NCI-H345 treated with DMSO at 0.1 percent for 48 hours (cell line): ENCODE data around the gene ASPG.

Experiments used
- DNase-seq: peaks from one replicate; lab custom pipeline; 2025; ENCODE audit not compliant: unreplicated experiment; lab: John Stamatoyannopoulos, UW

The ASPG gene

DNA sequence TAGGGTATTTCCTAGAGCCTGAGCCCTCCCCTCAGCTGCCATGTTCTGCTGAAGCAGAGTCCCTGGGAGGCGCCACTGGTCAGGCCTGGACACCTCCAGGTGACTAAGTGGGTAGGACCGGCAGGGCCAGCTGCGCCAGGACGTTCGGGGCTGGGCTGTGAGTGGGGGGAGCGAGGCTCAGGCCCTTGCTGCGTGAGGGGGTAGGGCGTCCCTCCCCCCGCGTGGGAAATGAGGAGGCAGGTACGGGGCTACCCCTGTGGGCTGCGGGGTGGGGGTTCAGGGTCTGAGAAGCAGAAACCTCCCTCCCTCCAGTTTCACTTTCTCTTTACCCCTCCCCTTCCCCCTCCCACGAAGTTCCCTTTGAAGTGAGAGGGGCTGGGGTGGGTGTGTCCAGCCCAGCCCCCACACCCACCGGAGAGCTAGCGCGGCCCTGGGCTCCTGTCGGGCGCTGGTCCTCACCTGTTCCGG, 30.8 kb downstream of the ASPG start:
- DNase-seq = no peak

GRCh38 chr14:104116756-104117340, 31.3 kb downstream of the ASPG start:
- no peak for DNase-seq

- DNase-seq = no peak
Measured at GRCh38 chr14:104117341-104118005, 32.0 kb downstream of the ASPG start.

DNA sequence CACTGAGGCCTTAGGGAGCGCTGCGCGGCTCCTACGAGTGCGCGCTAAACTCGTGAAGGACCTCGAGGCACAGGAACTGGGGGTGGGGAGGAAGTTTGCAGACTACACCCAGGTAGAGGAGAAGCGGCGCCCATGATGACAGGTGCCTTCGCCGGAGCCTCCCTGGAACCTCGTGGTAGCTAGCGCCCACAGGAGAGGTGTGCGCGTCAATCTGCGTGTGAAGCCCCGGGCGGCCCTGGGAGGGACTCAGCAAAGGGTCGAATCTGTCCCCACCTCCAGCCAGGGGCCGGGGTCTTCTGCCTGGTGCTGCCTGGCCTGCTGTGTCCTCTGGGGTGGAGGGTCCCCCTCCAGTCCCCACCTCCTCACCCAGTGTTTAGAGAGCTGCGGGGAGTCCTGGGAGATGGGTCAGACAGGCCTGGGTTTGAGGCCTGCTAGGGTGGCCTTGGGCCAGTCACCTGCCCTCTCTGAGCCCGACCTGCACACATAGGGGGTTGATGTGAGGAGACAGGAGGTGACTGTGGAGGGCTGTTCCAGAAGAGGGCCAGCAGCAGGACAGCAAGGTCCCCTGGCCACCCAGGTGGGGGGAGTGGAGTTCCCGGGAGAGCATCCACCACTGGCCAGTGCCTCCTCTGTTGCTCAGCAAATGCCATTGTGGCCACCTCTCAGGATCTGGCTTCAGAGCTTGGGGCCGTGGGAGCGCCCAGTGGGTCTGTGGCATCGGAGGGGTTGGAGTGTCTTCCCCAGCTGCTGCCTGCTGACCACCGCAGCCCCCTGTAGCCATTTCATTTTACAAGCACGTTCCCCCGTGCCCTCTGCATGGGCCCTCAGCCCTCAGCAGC, 32.7 kb downstream of the ASPG start:
- no peak for DNase-seq

GRCh38 chr14:104119119-104119487, 33.6 kb downstream of the ASPG start:
- DNase-seq = no peak

DNA sequence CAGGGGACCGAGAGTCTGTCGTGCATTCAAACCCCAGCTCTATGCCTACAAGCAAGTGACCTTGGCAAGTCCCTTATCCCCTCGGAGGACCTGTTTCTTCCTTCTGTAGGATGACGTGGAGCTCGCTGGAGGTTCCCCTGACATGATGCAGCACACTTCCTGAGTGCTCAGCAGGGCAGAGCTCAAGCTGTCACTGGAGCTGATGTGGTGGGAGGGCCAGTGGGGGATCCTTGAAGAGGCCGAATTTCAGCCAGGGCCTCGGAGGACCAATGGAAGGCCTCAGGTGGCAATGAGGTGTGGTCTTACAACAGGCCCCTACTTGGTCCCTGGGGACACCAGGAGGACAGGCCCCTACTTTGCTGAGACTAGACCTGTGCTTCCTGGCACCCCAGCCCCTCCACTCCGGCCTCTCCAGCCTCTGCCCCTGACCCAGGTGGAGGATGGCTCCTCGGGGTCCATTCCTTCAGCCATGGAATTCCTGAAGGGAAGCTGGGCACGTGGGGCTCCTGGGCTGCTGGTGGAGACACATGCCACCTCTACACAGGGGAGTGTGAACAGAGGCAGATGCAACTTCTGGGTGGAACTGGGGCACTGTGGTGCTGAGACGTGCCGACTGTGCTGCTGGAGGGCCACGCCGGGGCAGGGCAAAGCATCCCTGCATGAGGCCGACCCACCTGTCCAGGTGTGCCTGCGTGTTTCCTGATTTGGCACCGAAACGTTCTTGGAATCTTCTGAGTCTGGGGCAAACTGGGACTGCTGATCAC, 34.2 kb downstream of the ASPG start:
- DNase-seq = no peak

GRCh38 chr14:104120281-104120741, 34.8 kb downstream of the ASPG start:
- no peak for DNase-seq

DNA sequence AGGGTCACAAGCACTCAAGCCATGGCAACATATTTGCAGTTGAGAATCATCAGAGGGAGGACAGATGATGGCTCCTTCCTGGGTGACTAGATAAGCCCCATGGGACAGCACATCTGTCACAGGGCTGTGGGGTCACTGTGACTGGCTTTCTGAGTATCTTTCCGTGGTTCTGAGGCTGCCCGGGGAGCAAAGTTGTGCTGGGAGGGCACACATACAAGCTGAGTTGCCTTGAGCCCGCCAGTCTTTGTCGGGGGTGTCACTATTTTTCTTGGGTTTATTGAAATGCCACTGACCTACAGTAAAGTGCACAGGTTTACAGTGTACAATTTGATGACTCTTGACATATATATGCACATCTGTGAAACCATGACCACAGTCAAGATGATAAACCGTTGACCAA, 35.6 kb downstream of the ASPG start:
- no peak for DNase-seq

GRCh38 chr14:104123879-104124278, 38.4 kb downstream of the ASPG start:
- DNase-seq = no peak

DNA sequence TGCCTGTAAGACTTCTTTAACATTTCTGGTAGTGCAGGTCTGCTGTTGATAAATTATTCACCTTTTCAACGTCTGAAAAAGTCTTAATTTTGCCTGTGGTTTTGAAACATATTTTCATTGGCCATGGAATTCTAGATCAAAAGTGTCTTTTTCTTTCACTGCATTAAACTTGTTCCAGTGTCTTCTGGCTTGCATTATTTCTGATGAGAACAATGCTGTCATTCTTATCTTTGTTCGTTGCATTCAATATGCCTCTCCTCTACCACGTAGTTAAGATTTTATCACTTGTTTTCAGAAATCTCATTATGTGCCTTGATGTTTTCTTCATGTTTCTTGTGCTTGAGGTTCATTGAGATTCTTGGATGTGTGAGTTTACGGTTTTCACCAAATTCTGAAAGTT, 39.5 kb downstream of the ASPG start:
- DNase-seq = no peak

GRCh38 chr14:104126753-104127152, 41.3 kb downstream of the ASPG start:
- DNase-seq = no peak

DNA sequence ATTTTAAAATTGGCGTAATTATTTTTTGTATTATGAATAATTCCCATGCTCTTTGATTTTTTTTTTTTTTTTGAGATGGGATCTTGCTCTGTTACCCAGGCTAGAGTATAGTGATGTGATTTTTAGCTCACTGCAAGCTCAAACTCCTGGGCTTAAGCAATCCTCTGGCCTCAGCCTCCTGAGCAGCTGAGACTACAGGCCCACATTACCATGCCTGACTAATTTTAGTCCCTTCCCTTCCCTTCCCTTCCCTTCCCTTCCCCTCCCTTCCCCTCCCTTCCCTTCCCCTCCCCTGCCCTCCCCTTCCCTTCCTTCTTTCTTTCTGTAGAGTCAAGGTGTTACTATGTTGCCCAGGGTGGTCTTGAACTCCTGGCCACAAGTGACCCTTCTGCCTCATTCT, 43.5 kb downstream of the ASPG start:
- DNase-seq = no peak

GRCh38 chr14:104129556-104129955, 44.1 kb downstream of the ASPG start:
- no peak for DNase-seq

DNA sequence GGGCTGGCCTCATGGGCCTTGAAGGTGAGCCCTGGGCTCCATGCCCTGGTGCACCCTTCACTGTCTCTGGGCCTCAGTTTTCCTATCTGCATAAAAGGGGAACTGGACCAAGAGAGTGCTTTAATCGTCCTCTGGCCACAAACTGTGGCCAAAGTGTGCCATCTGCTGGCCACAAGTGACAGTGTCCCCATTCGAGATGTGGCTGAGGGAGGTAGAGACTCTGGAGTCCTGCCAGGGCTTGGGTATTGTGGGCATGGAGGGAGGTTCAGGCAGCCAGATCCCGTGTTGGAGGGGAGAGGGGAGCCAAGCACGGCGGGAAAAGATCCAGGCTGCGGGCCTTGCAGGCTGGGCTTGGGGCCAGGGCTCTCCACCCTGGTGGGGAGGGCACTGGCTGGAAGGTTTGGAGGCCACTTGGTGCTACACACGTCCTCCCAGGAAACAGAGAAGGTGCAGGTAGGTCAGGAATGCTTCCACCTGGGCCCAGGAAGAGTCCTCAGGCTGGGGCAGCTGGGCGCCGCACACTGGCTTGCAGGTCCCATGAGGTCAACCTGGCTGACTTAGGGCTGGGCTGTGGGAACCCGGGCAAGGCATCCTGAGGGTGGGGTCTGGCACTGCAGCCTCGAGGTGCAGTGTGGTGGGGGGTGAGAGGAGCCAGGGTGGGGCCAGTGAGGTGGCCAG, 45.6 kb downstream of the ASPG start:
- peak; percentile 64 for DNase-seq

GRCh38 chr14:104131968-104132732, 46.6 kb downstream of the ASPG start:
- no peak for DNase-seq

DNA sequence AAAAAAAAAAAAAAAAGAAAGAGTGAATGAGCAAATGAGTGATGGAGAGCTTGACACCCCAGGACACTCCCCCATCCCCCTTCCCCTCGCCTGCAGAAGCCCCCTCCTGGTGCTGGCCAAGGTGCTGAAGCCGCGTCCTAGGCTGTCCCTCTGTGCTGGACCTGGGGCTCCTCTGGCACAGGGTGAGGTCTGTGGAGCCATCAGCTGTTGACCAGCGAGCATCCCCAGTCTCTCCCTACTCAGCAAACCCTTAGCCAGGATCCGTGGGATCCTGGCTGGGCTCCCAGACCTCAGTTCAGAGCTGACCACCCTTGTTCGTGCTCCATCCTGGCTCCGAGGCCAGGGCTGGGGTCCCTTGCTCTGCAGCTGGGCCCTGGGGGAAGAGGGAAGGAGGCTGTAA, 47.5 kb downstream of the ASPG start:
- no peak for DNase-seq

GRCh38 chr14:104133496-104133895, 48.0 kb downstream of the ASPG start:
- no peak for DNase-seq

DNA sequence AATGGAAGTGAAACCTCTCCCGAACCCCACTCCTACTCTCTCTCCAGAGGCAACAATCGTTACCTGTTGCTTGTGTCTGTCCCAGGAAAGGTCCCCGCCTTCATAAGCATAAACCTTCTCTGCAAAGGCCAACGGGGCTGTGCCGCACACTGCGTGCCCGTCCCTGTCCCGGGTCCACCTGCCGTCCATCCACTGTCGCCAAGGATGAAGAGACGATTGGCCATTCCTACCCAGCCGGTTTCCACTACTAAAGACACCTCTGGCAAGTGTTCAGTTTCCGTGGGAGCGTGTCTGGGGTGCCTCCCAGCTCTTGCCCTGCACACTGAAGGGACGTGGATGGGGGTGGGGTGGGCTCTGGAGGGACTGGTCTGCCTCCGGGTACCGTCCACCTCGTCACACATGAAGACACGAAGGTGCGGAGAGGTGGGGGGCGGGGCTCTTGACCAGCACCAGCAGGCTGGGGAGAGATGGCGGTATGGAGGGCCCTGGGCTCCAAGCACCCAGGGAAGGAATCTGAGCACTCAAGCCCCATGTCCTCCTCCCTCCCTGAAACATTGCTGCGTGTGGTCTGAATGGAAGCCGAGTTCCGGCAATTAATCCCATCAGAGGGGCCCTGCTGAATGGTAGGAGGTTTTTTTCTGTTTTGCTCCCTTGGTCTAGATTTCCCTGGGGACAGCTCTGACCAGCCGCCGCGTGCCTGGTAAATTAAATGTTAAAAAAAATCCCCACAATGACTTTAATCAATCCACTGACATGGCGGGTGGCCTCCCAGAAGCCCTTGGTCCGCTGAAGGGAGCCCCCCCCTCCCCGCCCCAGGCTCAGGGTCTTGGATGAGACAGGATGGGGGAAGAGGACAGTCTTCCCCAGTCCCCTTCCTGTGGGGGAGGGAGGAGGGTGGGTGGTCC, 48.8 kb downstream of the ASPG start:
- no peak for DNase-seq
